Ishikawa (cell line): ENCODE measurements around the gene OR6T1.

Experiments
- CEBPB ChIP-seq: IDR thresholded peaks from 2 replicates; pipeline ENCODE4 v1.6.1; 2012
- CREB1 ChIP-seq: IDR thresholded peaks from 2 replicates; pipeline ENCODE4 v1.6.1; 2012; ENCODE audit warnings: low read depth
- EGR1 ChIP-seq: IDR thresholded peaks from 2 replicates; pipeline ENCODE4 v1.6.1; 2012
- EP300 ChIP-seq: IDR thresholded peaks from 2 replicates; pipeline ENCODE4 v1.6.1; 2012; ENCODE audit warnings: borderline replicate concordance
- FOXM1 ChIP-seq: IDR thresholded peaks from 2 replicates; pipeline ENCODE4 v1.6.1; 2012; ENCODE audit warnings: low read depth, borderline replicate concordance
- MAX ChIP-seq: IDR thresholded peaks from 2 replicates; pipeline ENCODE4 v1.6.1; 2012
- NFIC ChIP-seq: IDR thresholded peaks from 2 replicates; pipeline ENCODE4 v1.6.1; 2012
- RAD21 ChIP-seq: IDR thresholded peaks from 2 replicates; pipeline ENCODE4 v1.6.1; 2012; ENCODE audit warnings: low read depth
- REST ChIP-seq: IDR thresholded peaks from 2 replicates; pipeline ENCODE4 v1.6.1; 2012; ENCODE audit warnings: low read depth, mild to moderate bottlenecking
- TAF1 ChIP-seq: IDR thresholded peaks from 2 replicates; pipeline ENCODE4 v1.6.1; 2012; ENCODE audit warnings: low read depth, mild to moderate bottlenecking
- TCF12 ChIP-seq: IDR thresholded peaks from 2 replicates; pipeline ENCODE4 v1.6.1; 2012; ENCODE audit warnings: low read depth
- TEAD4 ChIP-seq: IDR thresholded peaks from 2 replicates; pipeline ENCODE4 v1.6.1; 2012
- USF1 ChIP-seq: IDR thresholded peaks from 2 replicates; pipeline ENCODE4 v1.6.1; 2012
- YY1 ChIP-seq: IDR thresholded peaks from 2 replicates; pipeline ENCODE4 v1.6.1; 2012; ENCODE audit warnings: low read depth
- ZBTB7A ChIP-seq: IDR thresholded peaks from 2 replicates; pipeline ENCODE4 v1.6.1; 2012; ENCODE audit warnings: low read depth

OR6T1 gene

GRCh38 chr11:123939317-123939716 is 4.3 kb downstream of the OR6T1 start, which contains the start of gene OR4D5:
Gene OR4D5 (plus strand): TSS chr11:123939617. CDS start chr11:123939617, 0 bp downstream.
- TF ChIP-seq CEBPB (no peak), EP300 (no peak)

- TF ChIP-seq TEAD4 (no peak), FOXM1 (no peak), TCF12 (no peak), EGR1 (no peak), MAX (no peak), YY1 (no peak), CREB1 (no peak), CEBPB (no peak), TAF1 (no peak)
Observed at GRCh38 chr11:123924027-123924426, 19.6 kb downstream of the OR6T1 start.

DNA sequence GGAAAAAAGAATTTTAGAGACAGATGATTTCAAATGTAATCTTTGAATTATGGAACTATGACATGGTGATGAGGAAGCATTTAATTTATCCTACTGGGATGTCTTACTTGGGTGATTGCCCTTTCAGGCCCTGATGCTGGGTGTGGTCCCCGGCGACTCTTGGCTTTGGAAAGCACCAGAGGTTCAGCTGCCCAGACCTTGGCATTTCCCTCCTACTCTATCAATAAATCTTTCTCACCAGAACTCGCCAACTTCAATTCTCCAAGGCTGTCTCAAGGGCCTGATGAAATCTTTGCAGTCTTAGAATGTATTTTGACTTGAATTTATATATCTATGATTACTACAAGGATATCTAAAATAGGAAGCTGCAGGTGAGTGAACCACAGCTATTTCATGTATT is 22.7 kb downstream of the OR6T1 start:
- TF ChIP-seq CEBPB, result no peak
- no peak for TF ChIP-seq TAF1
- TF ChIP-seq ZBTB7A, result no peak
- no peak for TF ChIP-seq EGR1
- no peak for TF ChIP-seq CREB1
- no peak for TF ChIP-seq NFIC
- no peak for TF ChIP-seq TCF12
- TF ChIP-seq REST, result no peak

GRCh38 chr11:123905826-123906225 is 37.8 kb downstream of the OR6T1 start:
- TF ChIP-seq RAD21 (no peak), CEBPB (no peak), TAF1 (no peak), USF1 (no peak), YY1 (no peak), TEAD4 (no peak), ZBTB7A (no peak), FOXM1 (no peak), TCF12 (no peak), MAX (no peak), REST (no peak), NFIC (no peak), CREB1 (no peak), EGR1 (no peak), EP300 (no peak)

GRCh38 chr11:123904932-123905331 is 38.7 kb downstream of the OR6T1 start:
- TF ChIP-seq TEAD4 (no peak), EP300 (no peak), USF1 (no peak), RAD21 (no peak), ZBTB7A (no peak), FOXM1 (no peak), CREB1 (no peak), REST (no peak), MAX (no peak), TAF1 (no peak), NFIC (no peak), EGR1 (no peak), TCF12 (no peak), CEBPB (no peak), YY1 (no peak)
